Spleen (tissue), 11 donors: Measurements from ENCODE around the gene SERPINA10. TPM values are rescaled to one million over a fixed set of nuclear protein-coding genes. Genes with fewer than 3 reads are reported as not detected.

Experiments used
- DNase-seq: peaks from one replicate; pipeline ENCODE4 v3.0.0-alpha.2; 2020
- H3K27ac ChIP-seq, 8 donors: fragments of 200-600 bp; sonication (generic) in 7 of 8; 1 replicate in 4 of 8; 2 replicates in 4 of 8; pipeline versions ENCODE4 v1.5.0 to v1.8.0; 2016 to 2021; ENCODE audit warnings: inconsistent platforms in 4 of 8, mild to moderate bottlenecking in 4 of 8, moderate library complexity in 1 of 8
- H3K27me3 ChIP-seq, 7 donors: fragments of 200-600 bp; sonication (generic) in 6 of 7; replicated peaks in 1 of 7; 1 replicate in 4 of 7; 2 replicates in 3 of 7; pipeline versions ENCODE4 v1.5.0 to v1.8.0; 2016 to 2021; ENCODE audit warnings: inconsistent platforms in 3 of 7, mild to moderate bottlenecking in 1 of 7
- H3K36me3 ChIP-seq, 6 donors: fragments of 200-600 bp; sonication (generic) in 5 of 6; 1 replicate in 4 of 6; 2 replicates in 2 of 6; pipeline versions ENCODE4 v1.5.0 to v1.8.0; 2016 to 2021; ENCODE audit warnings: inconsistent platforms in 2 of 6
- H3K4me1 ChIP-seq, 6 donors: fragments of 200-600 bp; sonication (generic) in 5 of 6; 1 replicate in 3 of 6; 2 replicates in 3 of 6; pipeline versions ENCODE4 v1.5.0 to v1.8.0; 2016 to 2021; ENCODE audit warnings: inconsistent platforms in 3 of 6
- H3K4me3 ChIP-seq, 8 donors: fragments of 200-600 bp; sonication (generic) in 7 of 8; 1 replicate in 4 of 8; 2 replicates in 4 of 8; pipeline versions ENCODE4 v1.5.0 to v1.8.0; 2016 to 2021; ENCODE audit warnings: inconsistent platforms in 4 of 8, mild to moderate bottlenecking in 4 of 8, moderate library complexity in 2 of 8
- H3K9me3 ChIP-seq, 8 donors: fragments of 200-600 bp; sonication (generic) in 7 of 8; 1 replicate in 4 of 8; 2 replicates in 4 of 8; pipeline versions ENCODE4 v1.5.0 to v1.8.0; 2016 to 2021; ENCODE audit warnings: inconsistent platforms in 4 of 8
- CTCF ChIP-seq, 11 experiments: fragments of 200-600 bp in 7 of 11; fragments of 450-650 bp in 4 of 11; sonication (generic) in 4 of 11; IDR thresholded peaks in 8 of 11; conservative IDR thresholded peaks in 3 of 11; 1 replicate in 7 of 11; 2 replicates in 4 of 11; pipeline versions ENCODE4 v1.4.0 to v1.8.0; 2016 to 2021; ENCODE audit warnings: antibody characterized with exemption in 11 of 11, inconsistent platforms in 4 of 11, mild to moderate bottlenecking in 1 of 11
- POLR2A ChIP-seq, 3 donors: fragments of 450-650 bp; IDR thresholded peaks; one replicate each; pipeline ENCODE4 v1.5.1; 2017; ENCODE audit warnings: antibody characterized with exemption in 3 of 3, mild to moderate bottlenecking in 1 of 3
- POLR2AphosphoS5 ChIP-seq, 3 donors: sonication (generic); formaldehyde crosslinking; IDR thresholded peaks; one replicate each; pipeline ENCODE4 v1.5.1; 2017; ENCODE audit warnings: antibody characterized with exemption in 3 of 3
- WGBS, 5 donors: extraction: QIAGEN DNeasy Blood & Tissue Kit in 3 of 5; methylation state at CpG; one replicate each; pipeline versions ENCODE4 v1.1.5 to v1.1.7; 2013 to 2018; 5-methylcytosine and 5-hydroxymethylcytosine counted together
- intact Hi-C: fragments of 100-400 bp; cut with DNase I; formaldehyde crosslinking; loops from one replicate; pipeline ENCODE4 v1.15.0; 2023; ENCODE audit warnings: low total_unique reads
- polyA plus RNA-seq, 3 donors: library from polyadenylated mRNA; stranded (reverse); fragments of 200-250 nt; gene quantifications; one replicate each; pipeline ENCODE4 v1.2.1, GENCODE V29; 2013
- total RNA-seq, 7 donors: library from RNA; depleted of rRNA in 3 of 7; stranded (reverse); fragments of >200 nt in 3 of 7; fragmentation: NEBNext Ultra II Directional in 4 of 7; extraction: Animal tissue kit (Norgen Biotek cat#: 25700) in 4 of 7; gene quantifications; one replicate each; pipeline versions ENCODE4 v1.1.0 to v1.2.1, GENCODE V29; 2016 to 2021
- donor health status: healthy with polysubstance abuse.
- donor health status: DM: no; HTN: no; CAD: no; lungs with moderate emphysema.
- donor health status: DM: no; HTN: no; CAD: no.
- donor health status: Bipolar disorder and iron deficiency.
- donor health status: healthy.
- donor health status: DM: no; HTN: no; CAD: no.
- donor health status: DM: yes; HTN: yes; CAD: no.

Gene SERPINA10
- total and polyA plus RNA-seq, 10 donors: not detected

DNA sequence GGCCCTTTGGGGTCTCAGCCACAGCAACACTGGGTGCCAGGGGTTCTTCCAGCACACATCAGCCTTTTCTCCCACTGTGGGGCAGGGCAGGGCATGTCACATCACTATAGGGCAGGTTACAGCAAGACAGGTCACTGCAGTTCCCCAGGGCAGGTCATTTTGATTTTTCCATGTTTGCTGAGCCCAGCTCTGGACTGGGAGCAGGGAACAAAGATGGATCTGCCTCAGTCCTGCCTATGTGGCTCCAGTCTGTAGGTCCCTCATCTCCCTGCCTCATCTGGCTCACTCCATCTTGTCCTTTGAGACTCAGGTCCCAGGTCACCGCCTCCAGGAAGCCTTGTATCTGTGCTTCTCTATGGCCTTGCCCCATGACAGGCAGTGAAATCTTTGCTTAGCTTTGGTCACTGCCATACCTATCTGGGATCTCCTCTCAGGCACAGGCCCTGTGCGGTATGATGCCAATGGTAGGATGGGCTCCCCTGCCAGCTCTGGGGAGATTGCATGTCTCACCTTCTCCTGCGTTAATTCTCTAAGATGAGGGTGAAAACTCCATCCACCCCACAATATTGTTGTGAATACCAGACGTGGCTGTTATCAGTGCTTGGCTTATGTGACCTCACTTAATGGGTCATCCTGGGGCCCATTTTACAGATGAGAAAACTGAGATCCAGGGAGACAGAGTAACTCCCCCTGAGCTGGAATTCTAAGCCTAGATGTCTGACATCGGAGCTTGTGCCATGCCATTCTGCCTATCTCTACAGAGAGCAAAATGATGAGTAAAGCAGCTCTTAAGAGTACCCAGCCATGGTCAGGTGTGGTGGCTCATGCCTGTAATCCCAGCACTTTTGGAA is 28.6 kb upstream of the SERPINA10 start:
- intact Hi-C loops: no loop called here
- TF ChIP-seq CTCF (IDR thresholded peaks at IDR 0.05 in 8 of 11, conservative IDR thresholded peaks at IDR 0.05 in 3 of 11): no peak
- no peak for TF ChIP-seq POLR2AphosphoS5 (IDR thresholded peaks at IDR 0.05)
- no peak for TF ChIP-seq POLR2A (IDR thresholded peaks at IDR 0.05)
- Histone ChIP-seq H3K36me3 (no peaks in the 10 kb centered on the region), H3K27me3 (peaks cover 0 to 16% (median 0%) of the 10 kb centered on the region in 7 donors), H3K9me3 (peaks cover 0 to 6% (median 0%) of the 10 kb centered on the region in 8 donors), H3K4me3 (no peak overlapping the region), H3K27ac (no peak overlapping the region), H3K4me1 (no peaks in the 10 kb centered on the region)
- WGBS, 5 donors: 77 to 86% (median 84%) methylated on average over 5 of the region's 5 CpGs
- DNase-seq: no peak

DNA sequence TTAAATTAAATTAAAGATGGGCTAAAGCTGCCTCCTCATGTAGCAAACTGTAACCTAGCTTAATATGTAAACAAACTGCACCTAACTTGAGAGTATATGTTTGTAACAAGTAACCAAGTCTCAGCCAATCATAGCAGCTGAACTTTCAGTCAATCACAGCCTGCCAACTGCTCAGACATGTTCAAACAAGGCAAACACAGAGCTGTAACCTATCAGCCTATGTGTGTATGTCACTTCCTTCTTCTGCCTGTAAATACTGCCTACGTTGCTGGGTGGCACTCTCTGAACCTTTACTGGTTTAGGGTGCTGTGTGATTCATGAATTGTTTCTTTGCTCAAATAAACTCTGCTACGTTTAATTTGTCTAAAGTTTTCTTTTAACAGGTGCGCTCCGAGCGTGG is 27.2 kb upstream of the SERPINA10 start:
- Histone ChIP-seq H3K4me1 (no peaks in the 10 kb centered on the region), H3K36me3 (no peaks in the 10 kb centered on the region), H3K4me3 (no peak overlapping the region), H3K9me3 (peaks cover 0 to 8% (median 2%) of the 10 kb centered on the region in 8 donors), H3K27me3 (peaks cover 0 to 16% (median 0%) of the 10 kb centered on the region in 7 donors), H3K27ac (no peak overlapping the region)
- WGBS, 5 donors: 65 to 73% (median 72%) methylated on average over 5 of the region's 5 CpGs
- no peak for DNase-seq
- intact Hi-C loops: no loop called here
- TF ChIP-seq POLR2AphosphoS5 (IDR thresholded peaks at IDR 0.05): no peak
- TF ChIP-seq CTCF (IDR thresholded peaks at IDR 0.05 in 8 of 11, conservative IDR thresholded peaks at IDR 0.05 in 3 of 11): no peak
- TF ChIP-seq POLR2A (IDR thresholded peaks at IDR 0.05): no peak

GRCh38 chr14:94317259-94317658 is 24.2 kb upstream of the SERPINA10 start:
- WGBS, 5 donors: 55 to 70% (median 66%) methylated on average over 4 of the region's 4 CpGs
- intact Hi-C loops: no loop called here
- peaks cover 0 to 10% (median 0%) of the 10 kb centered on the region in 7 donors for H3K27me3 ChIP-seq
- no peak overlapping the region for H3K4me3 ChIP-seq
- TF ChIP-seq CTCF (IDR thresholded peaks at IDR 0.05 in 8 of 11, conservative IDR thresholded peaks at IDR 0.05 in 3 of 11) (no peak), POLR2A (IDR thresholded peaks at IDR 0.05) (no peak), POLR2AphosphoS5 (IDR thresholded peaks at IDR 0.05) (no peak)
- H3K9me3 ChIP-seq: peaks cover 0 to 15% (median 3%) of the 10 kb centered on the region in 8 donors
- no peak for DNase-seq
- no peaks in the 10 kb centered on the region for H3K36me3 ChIP-seq
- H3K27ac ChIP-seq: no peak overlapping the region
- H3K4me1 ChIP-seq: no peaks in the 10 kb centered on the region

- Histone ChIP-seq H3K4me3 (no peak overlapping the region), H3K9me3 (peaks cover 0 to 15% (median 3%) of the 10 kb centered on the region in 8 donors), H3K36me3 (no peaks in the 10 kb centered on the region), H3K27me3 (peaks cover 0 to 10% (median 0%) of the 10 kb centered on the region in 7 donors), H3K27ac (no peak overlapping the region), H3K4me1 (no peaks in the 10 kb centered on the region)
- intact Hi-C loops: no loop called here
- TF ChIP-seq CTCF (IDR thresholded peaks at IDR 0.05 in 8 of 11, conservative IDR thresholded peaks at IDR 0.05 in 3 of 11) (no peak), POLR2AphosphoS5 (IDR thresholded peaks at IDR 0.05) (no peak)
- WGBS, 5 donors: 69 to 95% (median 94%) methylated on average over 1 of the region's 1 CpG
- no peak for DNase-seq
These were observed 23.6 kb upstream of the SERPINA10 start for GRCh38 chr14:94316692-94317091.
